Measurements from ENCODE around the gene OXTR.
"Not testable (repeated sequence)": the region's sequence is repeated elsewhere in the genome, so short reads cannot be mapped to it uniquely, and the experiment has no call there.

OXTR gene

GRCh38 chr3:8739757-8740504, 29.5 kb downstream of the OXTR start:
- FAIRE-seq: no peak

- FAIRE-seq: no peak
These were observed 30.8 kb downstream of the OXTR start for GRCh38 chr3:8738639-8739038.

- no peak for FAIRE-seq
These were observed 31.6 kb downstream of the OXTR start for GRCh38 chr3:8737823-8738222.

- FAIRE-seq: no peak
These were observed 32.1 kb downstream of the OXTR start for GRCh38 chr3:8737301-8737700.

- FAIRE-seq: no peak
These were observed 33.0 kb downstream of the OXTR start for GRCh38 chr3:8736436-8736835.

- no peak for FAIRE-seq
These were observed 34.5 kb downstream of the OXTR start for GRCh38 chr3:8734908-8735307.

- no peak for FAIRE-seq
These were observed 35.1 kb downstream of the OXTR start for GRCh38 chr3:8734137-8734878.

- FAIRE-seq: no peak
These were observed 35.9 kb downstream of the OXTR start, which contains the start of gene CAV3 for GRCh38 chr3:8733332-8734094. CAV3 (plus strand) TSS chr3:8733802; CDS start chr3:8733877, 75 bp downstream.

GRCh38 chr3:8732413-8732812, 37.0 kb downstream of the OXTR start:
- FAIRE-seq: no peak

- FAIRE-seq: no peak
These were observed 38.8 kb downstream of the OXTR start for GRCh38 chr3:8730656-8731055.

- FAIRE-seq: no peak
These were observed 39.9 kb downstream of the OXTR start for GRCh38 chr3:8729479-8729878.

- no peak for FAIRE-seq
These were observed 41.6 kb downstream of the OXTR start for GRCh38 chr3:8727605-8728512.

GRCh38 chr3:8724108-8724752, 45.2 kb downstream of the OXTR start:
- FAIRE-seq: no peak

- FAIRE-seq: no peak
These were observed 45.8 kb downstream of the OXTR start for GRCh38 chr3:8723612-8724011.

GRCh38 chr3:8722808-8723207, 46.6 kb downstream of the OXTR start:
- FAIRE-seq: no peak

GRCh38 chr3:8715757-8716156, 53.7 kb downstream of the OXTR start:
- FAIRE-seq: not testable (repeated sequence)

GRCh38 chr3:8713901-8714759, 55.3 kb downstream of the OXTR start:
- FAIRE-seq: no peak

- FAIRE-seq: no peak
These were observed 56.5 kb downstream of the OXTR start for GRCh38 chr3:8712908-8713255.

- FAIRE-seq: no peak
These were observed 57.1 kb downstream of the OXTR start for GRCh38 chr3:8712045-8712907.
